ENCODE measurements around the gene CCT6A. TPM values are rescaled to one million over a fixed set of nuclear protein-coding genes. Genes with fewer than 3 reads are reported as not detected.
"Not testable (repeated sequence)": the region's sequence is repeated elsewhere in the genome, so short reads cannot be mapped to it uniquely, and the experiment has no call there.

CCT6A gene
- total RNA-seq, 1 donor = 54.6 TPM

DNA sequence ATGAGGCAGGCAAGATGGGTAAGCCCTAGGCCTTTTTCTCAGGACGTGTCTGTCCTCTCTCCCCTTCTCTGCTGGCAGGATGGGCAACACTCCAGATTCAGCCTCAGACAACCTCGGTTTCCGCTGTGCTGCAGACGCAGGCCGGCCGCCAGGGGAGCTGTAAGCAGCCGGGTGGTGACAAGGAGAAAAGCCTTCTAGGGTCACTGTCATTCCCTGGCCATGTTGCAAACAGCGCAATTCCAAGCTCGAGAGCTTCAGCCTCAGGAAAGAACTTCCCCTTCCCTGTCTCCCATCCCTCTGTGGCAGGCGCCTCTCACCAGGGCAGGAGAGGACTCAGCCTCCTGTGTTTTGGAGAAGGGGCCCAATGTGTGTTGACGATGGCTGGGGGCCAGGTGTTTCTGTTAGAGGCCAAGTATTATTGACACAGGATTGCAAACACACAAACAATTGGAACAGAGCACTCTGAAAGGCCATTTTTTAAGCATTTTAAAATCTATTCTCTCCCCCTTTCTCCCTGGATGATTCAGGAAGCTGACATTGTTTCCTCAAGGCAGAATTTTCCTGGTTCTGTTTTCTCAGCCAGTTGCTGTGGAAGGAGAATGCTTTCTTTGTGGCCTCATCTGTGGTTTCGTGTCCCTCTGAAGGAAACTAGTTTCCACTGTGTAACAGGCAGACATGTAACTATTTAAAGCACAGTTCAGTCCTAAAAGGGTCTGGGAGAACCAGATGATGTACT is 28.1 kb downstream of the CCT6A start:
- Histone ChIP-seq H3K4me3 (ENCODE audit: low read length) (no peak overlapping the region), H3K9me3 (ENCODE audit: low read depth, low read length) (no peaks in the 10 kb centered on the region), H3K27me3 (ENCODE audit: insufficient read depth, low read length) (no peaks in the 10 kb centered on the region), H3K4me1 (ENCODE audit: insufficient read depth, low read length) (no peaks in the 10 kb centered on the region)

DNA sequence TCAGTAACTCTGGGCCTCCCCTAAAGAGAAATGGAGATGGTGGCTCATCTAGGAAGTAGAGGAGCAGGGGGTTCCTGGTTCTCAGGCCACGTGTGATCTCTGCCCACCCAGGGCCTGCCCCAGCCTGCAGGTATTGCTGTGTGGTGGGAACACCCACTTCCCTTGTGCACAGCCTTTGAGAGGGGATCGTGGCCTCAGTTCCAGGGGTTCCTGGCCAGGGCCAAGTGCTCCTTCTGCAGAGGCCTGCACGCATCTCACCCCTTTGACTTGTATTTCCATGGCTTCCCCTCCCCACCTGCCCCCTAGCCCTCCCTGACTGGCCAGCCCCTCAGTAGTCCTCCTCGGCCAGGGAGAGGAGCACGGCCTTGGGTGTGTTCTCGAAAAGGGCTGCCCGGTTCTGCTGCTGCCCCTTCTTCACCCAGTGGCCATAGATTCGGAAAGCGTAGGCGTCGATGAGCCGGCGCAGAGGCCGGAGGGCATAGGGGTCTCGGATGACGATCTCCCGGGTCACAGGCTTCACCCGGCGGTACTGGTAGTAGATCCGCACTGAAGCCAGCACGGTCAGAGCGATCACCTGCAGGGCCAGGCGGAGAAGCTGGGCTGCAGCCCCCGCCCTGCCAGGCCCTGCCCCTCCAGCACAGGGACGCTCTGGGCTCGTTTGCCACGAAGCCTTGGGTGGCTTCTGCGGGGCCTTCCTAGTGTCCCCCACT is 29.3 kb downstream of the CCT6A start:
- H3K4me1 ChIP-seq (ENCODE audit: insufficient read depth, low read length); H3K4me3 ChIP-seq (ENCODE audit: low read length); H3K9me3 ChIP-seq (ENCODE audit: low read depth, low read length); H3K27me3 ChIP-seq (ENCODE audit: insufficient read depth, low read length): not testable (repeated sequence)

DNA sequence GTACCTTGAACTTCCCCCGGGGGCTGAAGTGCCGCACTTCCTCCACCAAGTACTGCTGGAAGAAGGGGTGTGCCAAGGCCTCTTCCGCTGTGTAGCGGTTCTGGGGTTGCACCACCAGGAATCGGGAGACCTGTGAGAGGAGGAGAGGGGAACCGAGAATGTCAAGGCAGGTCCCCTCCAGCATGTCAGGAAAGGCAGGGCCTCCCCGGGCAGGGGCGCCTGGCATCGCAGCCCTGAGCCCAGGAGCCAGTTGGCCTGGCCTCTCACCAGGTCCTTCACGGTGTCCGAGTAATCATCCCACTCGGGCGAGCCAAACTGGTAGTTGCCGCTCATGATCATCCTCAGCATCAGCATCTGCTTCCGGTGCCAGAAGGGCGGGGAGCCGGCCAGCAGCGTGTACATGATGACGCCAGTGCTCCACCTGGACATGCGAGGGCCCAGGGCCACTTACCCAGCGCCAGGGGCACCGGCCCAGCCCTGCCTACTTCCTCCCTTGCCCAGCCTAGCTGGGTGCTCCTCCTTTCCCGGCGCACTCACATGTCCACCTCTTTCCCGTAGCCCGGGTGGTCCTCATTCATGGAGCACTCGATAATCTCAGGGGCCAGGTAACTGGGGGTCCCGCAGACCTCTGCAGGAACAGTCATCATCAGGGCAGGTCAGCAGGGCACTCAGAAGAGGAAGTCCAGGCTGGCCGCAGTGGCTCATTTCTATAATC is 30.2 kb downstream of the CCT6A start:
- no peaks in the 10 kb centered on the region for H3K4me1 ChIP-seq (ENCODE audit: insufficient read depth, low read length)
- no peak overlapping the region for H3K4me3 ChIP-seq (ENCODE audit: low read length)
- no peaks in the 10 kb centered on the region for H3K27me3 ChIP-seq (ENCODE audit: insufficient read depth, low read length)
- no peaks in the 10 kb centered on the region for H3K9me3 ChIP-seq (ENCODE audit: low read depth, low read length)

DNA sequence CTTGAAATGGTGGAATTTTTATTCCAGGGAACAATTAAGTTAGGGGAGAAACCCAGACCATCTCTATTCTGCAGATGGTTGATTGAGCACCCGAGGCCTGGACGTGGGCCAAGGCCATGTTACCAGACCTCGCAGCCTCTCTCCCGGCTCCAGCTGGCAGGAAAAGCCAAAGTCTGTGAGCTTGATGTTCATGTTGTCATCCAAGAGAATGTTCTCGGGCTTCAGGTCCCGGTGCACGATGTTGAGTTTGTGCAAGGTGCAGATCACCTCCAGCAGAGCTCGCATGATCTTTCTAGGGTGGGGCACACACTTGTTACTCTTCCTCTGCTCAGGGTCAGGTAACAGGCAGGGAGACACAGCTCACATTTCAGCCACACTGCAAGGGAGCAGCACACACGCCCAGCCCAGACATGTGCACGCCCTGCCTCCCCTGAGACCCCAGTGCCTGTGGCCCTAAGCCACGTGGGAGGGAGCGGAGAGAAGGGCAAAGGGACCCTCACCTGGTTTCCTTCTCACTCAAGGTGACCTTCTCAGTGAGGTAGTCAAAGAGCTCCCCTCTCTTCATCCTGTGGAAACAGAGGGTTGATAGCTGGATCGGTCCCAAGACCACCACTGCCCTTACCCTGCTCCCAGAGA is 31.7 kb downstream of the CCT6A start:
- Histone ChIP-seq H3K27me3 (ENCODE audit: insufficient read depth, low read length) (no peaks in the 10 kb centered on the region), H3K4me3 (ENCODE audit: low read length) (no peak overlapping the region)

DNA sequence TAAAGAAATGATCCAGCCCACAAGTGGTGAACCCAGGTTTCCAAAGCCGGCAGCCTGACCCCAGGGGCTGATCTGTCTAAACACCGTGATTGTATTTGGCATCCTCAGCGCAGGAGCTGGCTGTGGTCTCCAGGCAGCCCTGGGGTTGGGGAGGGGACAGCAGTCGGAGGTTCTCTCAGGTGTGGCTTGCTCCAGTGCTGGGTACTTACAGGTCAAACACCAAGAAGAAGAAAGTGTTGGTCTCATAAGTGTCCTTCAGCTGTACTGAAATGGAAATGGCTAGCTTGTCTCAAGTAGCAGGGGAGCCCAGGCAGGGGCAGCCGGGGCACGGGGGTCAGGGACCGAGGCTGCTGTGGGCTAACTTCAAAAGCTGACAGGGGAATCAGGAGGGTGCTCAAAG is 35.2 kb downstream of the CCT6A start:
- Histone ChIP-seq H3K4me1 (ENCODE audit: insufficient read depth, low read length) (no peaks in the 10 kb centered on the region), H3K4me3 (ENCODE audit: low read length) (no peak overlapping the region), H3K27me3 (ENCODE audit: insufficient read depth, low read length) (no peaks in the 10 kb centered on the region), H3K9me3 (ENCODE audit: low read depth, low read length) (no peaks in the 10 kb centered on the region)

More for the DNA sequence above, 31.7 kb downstream of the CCT6A start:
- Histone ChIP-seq H3K4me1 (ENCODE audit: insufficient read depth, low read length) (no peaks in the 10 kb centered on the region), H3K9me3 (ENCODE audit: low read depth, low read length) (no peaks in the 10 kb centered on the region)

DNA sequence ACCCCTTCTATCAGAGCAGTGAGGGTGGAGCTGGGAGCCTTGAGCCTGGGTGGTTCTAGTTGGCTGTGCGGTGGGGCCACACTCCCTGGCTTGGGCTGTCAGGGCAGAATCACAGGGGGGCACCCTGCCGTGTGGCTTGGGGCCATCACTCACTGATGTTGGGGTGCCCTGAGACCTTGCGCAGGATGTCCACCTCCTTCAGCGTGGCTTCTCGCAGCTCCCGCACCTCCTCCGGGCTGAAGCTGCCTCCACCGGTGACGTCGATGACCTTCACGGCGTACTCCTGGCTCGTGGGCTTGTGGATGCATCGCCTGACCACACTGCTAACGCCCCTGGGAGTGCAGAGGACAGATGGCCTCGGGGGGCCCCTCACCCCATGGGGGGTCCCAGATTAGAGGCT is 35.9 kb downstream of the CCT6A start:
- H3K4me1 ChIP-seq (ENCODE audit: insufficient read depth, low read length) = no peaks in the 10 kb centered on the region
- no peaks in the 10 kb centered on the region for H3K9me3 ChIP-seq (ENCODE audit: low read depth, low read length)
- H3K27me3 ChIP-seq (ENCODE audit: insufficient read depth, low read length) = no peaks in the 10 kb centered on the region
- H3K4me3 ChIP-seq (ENCODE audit: low read length) = no peak overlapping the region

DNA sequence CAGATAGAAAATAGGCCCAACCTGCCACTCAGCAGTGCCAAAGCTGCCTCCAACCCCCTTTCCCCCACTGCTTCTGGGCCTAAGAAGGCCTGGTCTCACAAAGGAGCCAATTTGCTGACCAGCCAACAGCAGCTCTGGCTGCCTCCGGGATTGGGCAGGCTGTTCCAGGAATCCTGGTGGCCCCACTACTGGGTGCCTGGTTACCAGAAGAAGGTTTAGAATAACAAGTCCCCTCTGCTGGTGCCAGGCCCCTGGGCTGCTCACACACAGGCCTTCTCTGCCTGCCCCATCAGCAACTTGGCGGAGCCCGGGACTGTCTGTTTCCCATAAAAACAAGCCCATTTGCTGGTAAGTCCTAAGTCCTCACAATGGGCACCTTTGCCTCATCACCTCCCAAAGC is 40.0 kb downstream of the CCT6A start:
- H3K4me1 ChIP-seq (ENCODE audit: insufficient read depth, low read length) = no peaks in the 10 kb centered on the region
- H3K9me3 ChIP-seq (ENCODE audit: low read depth, low read length) = no peaks in the 10 kb centered on the region
- no peaks in the 10 kb centered on the region for H3K27me3 ChIP-seq (ENCODE audit: insufficient read depth, low read length)
- no peak overlapping the region for H3K4me3 ChIP-seq (ENCODE audit: low read length)

DNA sequence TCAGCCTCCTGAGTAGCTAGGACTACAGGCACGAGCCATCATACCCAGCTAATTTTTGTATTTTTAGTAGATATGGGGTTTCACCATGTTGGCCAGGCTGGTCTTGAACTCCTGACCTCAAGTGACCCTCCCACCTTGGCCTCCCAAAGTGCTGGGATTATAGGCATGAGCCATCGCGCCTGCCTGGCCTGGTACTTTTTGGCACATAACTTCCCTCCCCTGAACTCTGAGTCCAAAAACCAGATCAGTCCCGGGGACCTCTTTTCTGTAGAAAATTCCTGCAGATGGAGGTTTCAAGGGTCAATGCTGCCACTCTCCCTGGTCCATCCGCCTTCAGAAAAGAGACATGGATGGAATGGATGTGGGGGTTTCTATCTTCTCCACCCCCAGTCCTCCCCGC is 40.8 kb downstream of the CCT6A start:
- H3K27me3 ChIP-seq (ENCODE audit: insufficient read depth, low read length); H3K4me1 ChIP-seq (ENCODE audit: insufficient read depth, low read length); H3K4me3 ChIP-seq (ENCODE audit: low read length); H3K9me3 ChIP-seq (ENCODE audit: low read depth, low read length): not testable (repeated sequence)

DNA sequence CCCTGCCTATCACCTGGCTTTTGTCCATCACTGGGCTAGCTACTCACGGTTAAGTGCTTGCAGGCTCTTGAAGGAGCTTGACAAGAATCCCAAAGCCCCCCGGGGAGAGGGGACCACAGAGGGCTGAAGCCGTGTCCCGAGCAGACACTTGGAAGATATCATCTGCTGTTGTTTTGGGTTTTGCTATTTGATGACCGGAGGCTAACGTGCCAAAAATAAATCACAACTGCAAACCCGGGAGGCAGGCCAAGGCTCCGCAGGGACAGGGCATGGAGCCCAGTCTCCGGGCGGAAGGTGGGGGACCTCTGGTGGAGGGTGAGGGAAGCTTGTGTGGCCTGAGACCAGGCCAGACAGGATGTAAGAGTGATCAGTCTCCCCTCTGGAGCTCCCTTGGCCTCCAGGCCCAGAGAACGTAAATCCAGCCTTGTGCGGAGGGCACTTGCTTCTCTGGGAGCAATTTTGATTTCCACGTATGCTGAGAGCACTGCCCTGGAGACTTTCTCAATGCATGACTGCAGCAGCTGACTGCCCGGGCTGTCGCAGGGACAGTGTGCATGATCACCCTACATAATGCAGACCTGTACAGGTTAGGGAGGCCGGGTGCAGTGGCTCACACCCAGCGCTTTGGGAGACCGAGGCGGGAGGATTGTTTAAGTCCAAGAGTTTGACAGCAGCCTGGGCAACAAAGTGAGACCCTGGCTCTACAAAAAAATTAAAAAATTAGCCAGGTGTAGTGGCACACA is 41.4 kb downstream of the CCT6A start, which contains the start of gene PHKG1:
TSS of gene PHKG1 (minus strand) at position 164 of the 743 bp plus-strand sequence. CDS start 4,011 bp downstream, outside the sequence.
- no peaks in the 10 kb centered on the region for H3K9me3 ChIP-seq (ENCODE audit: low read depth, low read length)
- no peaks in the 10 kb centered on the region for H3K4me1 ChIP-seq (ENCODE audit: insufficient read depth, low read length)
- no peaks in the 10 kb centered on the region for H3K27me3 ChIP-seq (ENCODE audit: insufficient read depth, low read length)
- H3K4me3 ChIP-seq (ENCODE audit: low read length) = no peak within 1 kb of the TSS

DNA sequence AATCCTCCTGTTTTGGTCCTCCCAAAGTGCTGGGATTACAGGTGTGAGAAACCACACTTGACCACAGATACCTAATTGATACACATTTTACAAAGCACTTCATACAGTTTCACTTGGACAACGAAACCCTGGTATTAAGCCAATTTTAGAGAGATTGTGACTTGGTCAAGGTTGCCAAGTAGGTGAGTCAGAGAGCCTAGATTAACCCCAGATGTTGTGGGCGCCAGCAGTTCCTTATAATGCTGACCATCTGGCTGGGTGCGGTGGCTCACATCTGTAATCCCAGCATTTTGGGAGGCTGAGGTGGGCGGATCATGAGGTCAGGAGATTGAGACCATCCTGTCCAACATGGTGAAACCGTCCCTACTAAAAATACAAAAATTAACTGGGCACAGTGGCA is 46.1 kb downstream of the CCT6A start:
- no peaks in the 10 kb centered on the region for H3K27me3 ChIP-seq (ENCODE audit: insufficient read depth, low read length)
- H3K9me3 ChIP-seq (ENCODE audit: low read depth, low read length) = no peaks in the 10 kb centered on the region
- H3K4me3 ChIP-seq (ENCODE audit: low read length) = no peak overlapping the region
- H3K4me1 ChIP-seq (ENCODE audit: insufficient read depth, low read length) = no peaks in the 10 kb centered on the region

DNA sequence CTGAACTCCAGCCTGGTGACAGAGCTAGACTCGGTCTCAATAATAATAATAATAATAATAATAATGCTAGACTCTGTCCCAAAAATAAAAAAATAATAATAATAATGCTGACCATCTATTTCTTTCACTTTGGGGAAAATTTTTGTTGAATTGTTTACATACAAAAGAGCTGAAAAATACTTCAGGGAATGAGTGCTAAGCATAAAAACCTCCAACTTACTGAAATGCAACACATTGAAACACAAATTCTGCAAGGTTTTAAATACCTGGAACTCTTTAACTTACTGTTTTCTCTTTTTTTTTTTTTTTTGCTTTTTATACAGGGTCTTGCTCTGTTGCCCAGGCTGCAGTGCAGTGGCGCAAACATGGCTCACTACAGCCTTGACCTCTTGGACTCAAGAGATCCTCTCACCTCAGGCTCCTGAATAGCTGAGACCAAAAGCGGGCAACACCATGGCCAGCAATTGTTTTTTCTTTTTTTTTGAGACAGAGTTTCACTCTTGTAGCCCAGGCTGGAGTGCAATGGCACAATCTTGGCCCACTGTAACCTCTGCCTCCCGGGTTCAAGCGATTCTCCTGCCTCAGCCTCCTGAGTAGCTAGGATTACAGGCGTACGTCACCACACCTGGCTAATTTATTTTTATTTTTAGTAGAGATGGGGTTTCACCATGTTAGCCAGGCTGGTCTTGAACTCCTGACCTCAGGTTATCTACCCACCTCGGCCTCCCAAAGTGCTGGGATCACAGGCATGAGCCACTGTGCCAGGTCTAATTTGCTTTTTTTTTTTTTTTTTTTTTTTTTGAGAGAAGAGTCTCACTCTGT is 46.8 kb downstream of the CCT6A start:
- not testable (repeated sequence) for H3K4me1 ChIP-seq (ENCODE audit: insufficient read depth, low read length); H3K4me3 ChIP-seq (ENCODE audit: low read length); H3K9me3 ChIP-seq (ENCODE audit: low read depth, low read length); H3K27me3 ChIP-seq (ENCODE audit: insufficient read depth, low read length)

DNA sequence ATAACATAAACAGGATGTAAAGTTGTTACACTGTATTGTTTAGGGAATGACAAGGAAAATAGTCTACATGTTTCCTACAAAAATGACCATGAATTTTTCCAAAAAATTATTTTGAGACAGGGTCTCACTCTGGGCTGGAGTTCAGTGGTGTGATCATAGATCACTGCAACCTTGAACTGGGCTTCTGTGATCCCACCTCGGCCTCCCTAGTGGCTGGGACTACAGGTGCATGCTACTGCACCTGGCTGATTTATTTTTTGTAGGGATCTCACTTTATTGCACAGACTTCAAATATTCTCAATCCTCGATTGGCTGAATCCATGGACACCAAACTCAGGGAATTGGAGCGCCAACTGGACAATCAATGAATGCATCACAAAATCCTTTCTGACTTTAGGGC is 48.1 kb downstream of the CCT6A start:
- H3K4me1 ChIP-seq (ENCODE audit: insufficient read depth, low read length) = peaks cover 1% of the 10 kb centered on the region
- no peaks in the 10 kb centered on the region for H3K27me3 ChIP-seq (ENCODE audit: insufficient read depth, low read length)
- H3K9me3 ChIP-seq (ENCODE audit: low read depth, low read length) = no peaks in the 10 kb centered on the region
- H3K4me3 ChIP-seq (ENCODE audit: low read length) = no peak overlapping the region

DNA sequence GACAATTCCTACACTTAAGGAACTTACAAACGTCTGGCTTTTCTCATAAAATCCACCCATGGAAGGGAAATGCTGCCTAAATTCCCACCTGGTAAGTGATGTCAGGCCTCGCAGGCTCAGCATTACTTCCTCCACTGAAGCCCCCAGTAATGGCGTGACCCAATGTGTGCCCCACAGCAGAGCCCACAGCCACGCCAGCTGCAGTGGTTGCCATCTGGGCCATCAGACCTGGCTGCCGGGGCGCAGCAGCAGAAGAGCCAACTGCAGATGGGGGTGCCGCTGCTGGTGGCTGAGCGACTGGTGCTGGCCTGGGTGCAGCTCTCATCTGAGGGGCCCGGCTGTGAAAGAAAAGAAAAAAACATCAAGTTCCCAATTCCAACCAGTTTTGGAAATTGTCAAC is 52.6 kb downstream of the CCT6A start:
- peaks cover 21% of the 10 kb centered on the region for H3K4me1 ChIP-seq (ENCODE audit: insufficient read depth, low read length)
- not testable (repeated sequence) for H3K27me3 ChIP-seq (ENCODE audit: insufficient read depth, low read length); H3K4me3 ChIP-seq (ENCODE audit: low read length); H3K9me3 ChIP-seq (ENCODE audit: low read depth, low read length)

DNA sequence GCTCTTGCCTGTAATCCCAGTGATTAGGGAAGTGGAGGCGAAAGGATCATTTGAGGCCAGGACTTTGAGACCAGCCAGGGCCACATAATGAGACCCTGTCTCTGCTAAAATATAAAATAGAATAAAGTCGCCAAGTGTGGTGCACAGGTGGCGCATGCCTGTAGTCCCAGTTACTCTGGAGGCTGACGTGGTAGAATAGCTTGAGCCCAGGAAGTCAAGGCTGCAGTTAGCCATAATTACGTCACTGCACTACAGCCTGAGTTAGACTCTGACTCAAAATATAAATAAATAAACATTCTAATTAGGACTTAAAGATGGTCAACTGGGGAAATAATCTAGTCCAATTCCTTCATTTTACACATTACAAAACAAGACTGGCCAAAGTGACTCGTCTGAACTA is 53.9 kb downstream of the CCT6A start:
- H3K4me3 ChIP-seq (ENCODE audit: low read length) = peak overlapping the region; percentile 98
- peaks cover 21% of the 10 kb centered on the region for H3K4me1 ChIP-seq (ENCODE audit: insufficient read depth, low read length)
- no peaks in the 10 kb centered on the region for H3K27me3 ChIP-seq (ENCODE audit: insufficient read depth, low read length)

More for the DNA sequence above, 53.9 kb downstream of the CCT6A start:
- H3K9me3 ChIP-seq (ENCODE audit: low read depth, low read length) = no peaks in the 10 kb centered on the region

Data from mononuclear cell (primary cell).